Activated T-helper 1 cell treated with anti-CD3 and anti-CD28 coated beads, Interleukin-12 subunit alpha, Interleukin-12 subunit beta, Interleukin-2, Interleukin-4 antibody, amounts not matched to agents 30 ng/mL and 10 ng/mL and 1 ng/mL, durations not matched to agents 14 hours and 24 hours and 36 hours (primary cell): Measurements from ENCODE around the gene NODAL. TPM values are rescaled to one million over a fixed set of nuclear protein-coding genes. Genes with fewer than 3 reads are reported as not detected.

Experiments used
- DNase-seq: peaks from one replicate; pipeline ENCODE4 v3.0.0; 2021; ENCODE audit warnings: low spot score
- H3K27ac Mint-ChIP-seq: one replicate; pipeline ENCODE4 v1.8.0; 2021; ENCODE audit warnings: mild to moderate bottlenecking, mixed read lengths
- H3K27me3 Mint-ChIP-seq: one replicate; pipeline ENCODE4 v1.8.0; 2022; ENCODE audit warnings: mild to moderate bottlenecking, moderate library complexity, mixed read lengths; ENCODE audit not compliant: insufficient read depth
- H3K36me3 Mint-ChIP-seq: one replicate; pipeline ENCODE4 v1.8.0; 2021; ENCODE audit warnings: low read depth, mixed read lengths
- H3K4me1 Mint-ChIP-seq: one replicate; pipeline ENCODE4 v1.8.0; 2021; ENCODE audit warnings: low read depth, mixed read lengths
- H3K4me3 Mint-ChIP-seq: one replicate; pipeline ENCODE4 v1.8.0; 2021; ENCODE audit warnings: mild to moderate bottlenecking, moderate library complexity, mixed read lengths
- H3K9me3 Mint-ChIP-seq: one replicate; pipeline ENCODE4 v1.8.0; 2021; ENCODE audit warnings: mixed read lengths
- intact Hi-C: fragments of 100-400 bp; cut with micrococcal nuclease; formaldehyde crosslinking; loops from one replicate; pipeline ENCODE4 v1.15.1; 2024
- total RNA-seq: library from RNA; stranded (reverse); gene quantifications from 2 replicates; pipeline ENCODE4 v1.2.3, GENCODE V29; 2022

NODAL gene
- total RNA-seq, 1 donor from 2014 or later = not detected

DNA sequence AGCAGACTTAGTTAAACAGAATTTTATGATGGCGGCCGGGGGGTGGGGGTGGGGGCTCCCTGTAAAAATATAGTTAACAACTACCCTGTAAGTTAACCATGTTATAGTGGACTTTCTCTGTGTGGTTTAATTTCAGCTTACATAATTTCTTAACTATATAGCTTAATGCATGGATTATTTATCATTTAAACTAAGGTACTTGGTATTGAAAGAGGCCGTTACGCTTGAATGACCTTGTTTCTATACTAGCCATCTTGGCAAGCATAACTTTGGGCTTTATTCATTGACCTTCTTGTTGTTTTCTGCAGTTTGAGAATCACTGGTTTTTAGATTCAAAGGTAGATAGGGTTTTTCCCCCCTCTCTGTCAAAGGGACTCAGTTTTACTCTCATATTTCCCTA lies 29.1 kb downstream of the NODAL start:
- no peak overlapping the region for H3K4me3 Mint-ChIP-seq
- no peaks in the 10 kb centered on the region for H3K27me3 Mint-ChIP-seq
- H3K4me1 Mint-ChIP-seq = peaks cover 52% of the 10 kb centered on the region
- intact Hi-C loops = no loop called here
- no peaks in the 10 kb centered on the region for H3K9me3 Mint-ChIP-seq
- no peak for DNase-seq
- H3K27ac Mint-ChIP-seq = no peak overlapping the region
- H3K36me3 Mint-ChIP-seq = peaks cover 40% of the 10 kb centered on the region

- no peaks in the 10 kb centered on the region for H3K27me3 Mint-ChIP-seq
- peaks cover 53% of the 10 kb centered on the region for H3K4me1 Mint-ChIP-seq
- no peaks in the 10 kb centered on the region for H3K9me3 Mint-ChIP-seq
- H3K36me3 Mint-ChIP-seq = peaks cover 43% of the 10 kb centered on the region
- intact Hi-C loops = no loop called here
- no peak overlapping the region for H3K27ac Mint-ChIP-seq
- no peak for DNase-seq
- H3K4me3 Mint-ChIP-seq = no peak overlapping the region
These were observed 30.9 kb downstream of the NODAL start for GRCh38 chr10:70410608-70411007.

DNA sequence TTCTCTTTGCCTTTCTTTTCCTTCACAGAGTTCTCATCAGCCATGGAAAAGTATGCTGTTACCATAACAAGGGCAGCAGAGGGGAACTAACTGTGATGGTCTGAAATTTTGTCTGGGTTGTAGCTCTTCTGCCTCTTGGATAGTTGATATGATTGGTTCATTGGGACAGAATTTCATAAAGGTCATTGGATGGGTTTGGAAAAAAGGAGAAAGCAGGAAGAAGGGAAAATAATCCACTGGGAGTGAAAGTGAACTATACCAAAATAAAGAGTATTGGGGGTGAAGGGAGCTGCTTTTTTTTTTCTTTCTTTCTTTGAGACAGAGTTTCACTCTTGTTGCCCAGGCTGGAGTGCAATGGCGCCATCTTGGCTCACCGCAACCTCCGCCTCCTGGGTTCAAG lies 31.7 kb downstream of the NODAL start:
- no peaks in the 10 kb centered on the region for H3K27me3 Mint-ChIP-seq
- peaks cover 40% of the 10 kb centered on the region for H3K36me3 Mint-ChIP-seq
- intact Hi-C loops = loop anchor here (10.0 kb wide), 2 partner anchors 475 to 1665 kb away; partner anchors contain the start of gene PCBD1
- H3K4me3 Mint-ChIP-seq = no peak overlapping the region
- H3K27ac Mint-ChIP-seq = no peak overlapping the region
- H3K4me1 Mint-ChIP-seq = peaks cover 55% of the 10 kb centered on the region
- no peaks in the 10 kb centered on the region for H3K9me3 Mint-ChIP-seq
- no peak for DNase-seq

DNA sequence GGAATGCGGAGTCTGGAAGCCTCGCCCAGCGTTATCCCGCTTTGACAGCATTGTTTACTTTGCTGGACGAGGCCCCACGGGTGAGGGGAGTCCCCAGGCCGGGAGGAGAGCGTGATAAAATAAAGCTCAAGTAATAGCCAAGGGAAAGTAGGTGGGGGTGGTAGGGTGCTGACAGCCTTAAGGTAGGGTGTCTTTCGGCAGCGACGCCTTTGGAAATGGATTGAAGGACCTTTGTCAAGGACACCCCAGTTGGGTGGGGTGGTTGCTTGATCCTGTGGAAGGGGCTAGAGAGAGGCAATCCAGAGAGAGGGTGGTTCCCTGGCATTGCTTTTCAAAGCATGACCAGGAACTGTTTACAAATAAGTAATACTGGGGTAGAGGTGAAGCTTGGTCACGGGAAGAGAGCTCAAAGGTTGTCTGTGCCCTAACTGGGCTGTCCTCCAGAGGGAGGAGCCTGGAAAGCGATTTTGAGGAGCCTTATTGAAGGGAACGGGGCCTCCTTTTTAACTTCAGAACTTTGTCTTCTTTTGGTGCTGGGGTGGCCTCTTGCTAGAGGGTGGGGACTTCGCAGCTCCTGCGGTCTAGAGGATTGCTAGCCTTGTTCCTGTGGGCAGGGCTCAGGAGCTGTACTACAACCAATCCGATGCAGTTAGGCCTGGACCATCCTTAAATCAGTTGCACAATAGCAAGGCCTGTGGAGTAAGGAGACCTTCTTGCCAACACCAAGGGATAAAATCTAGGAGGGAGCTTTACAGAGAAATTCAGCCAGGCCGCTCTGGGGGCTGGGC lies 36.2 kb downstream of the NODAL start:
- Mint-ChIP-seq H3K27ac (peak overlapping the region; percentile 92), H3K4me1 (peaks cover 49% of the 10 kb centered on the region), H3K36me3 (peaks cover 23% of the 10 kb centered on the region), H3K4me3 (peak overlapping the region; percentile 96), H3K27me3 (peaks cover 2% of the 10 kb centered on the region), H3K9me3 (no peaks in the 10 kb centered on the region)
- DNase-seq = peak; percentile 30
- intact Hi-C loops = loop anchor here (2.0 to 10.0 kb wide), 3 partner anchors 72 to 1670 kb away; partner anchors contain the start of gene PCBD1

DNA sequence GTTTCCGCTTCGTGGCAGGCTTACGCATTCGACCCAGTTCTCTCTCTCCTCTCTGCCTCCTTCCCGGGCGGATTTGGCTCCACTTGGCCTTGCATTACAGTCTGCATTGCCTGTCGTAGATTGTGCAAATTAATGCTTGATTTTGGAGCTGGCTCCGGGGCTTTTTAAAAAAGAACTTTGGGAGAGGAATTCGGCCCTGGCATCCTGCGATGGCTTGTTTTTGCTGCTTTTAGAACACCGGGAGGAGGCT lies 36.8 kb downstream of the NODAL start:
- Mint-ChIP-seq H3K27me3 (peaks cover 2% of the 10 kb centered on the region), H3K4me3 (peak overlapping the region; percentile 96), H3K27ac (peak overlapping the region; percentile 92), H3K4me1 (peaks cover 44% of the 10 kb centered on the region), H3K9me3 (no peaks in the 10 kb centered on the region), H3K36me3 (peaks cover 21% of the 10 kb centered on the region)
- intact Hi-C loops = loop anchor here (1.0 to 10.0 kb wide), 7 partner anchors 22 to 1670 kb away; partner anchors contain the start of genes LRRC20, PCBD1, PPA1 and SAR1A
- no peak for DNase-seq

GRCh38 chr10:70404036-70404786 lies 37.3 kb downstream of the NODAL start, which contains the start of gene EIF4EBP2:
TSS of gene EIF4EBP2 (plus strand) at chr10:70404145. CDS start at chr10:70404402, 257 bp downstream.
- Mint-ChIP-seq H3K9me3 (no peaks in the 10 kb centered on the region), H3K27ac (peak within 1 kb of the TSS; percentile 92), H3K36me3 (peaks cover 18% of the 10 kb centered on the region), H3K4me1 (peaks cover 40% of the 10 kb centered on the region), H3K27me3 (peaks cover 2% of the 10 kb centered on the region), H3K4me3 (peak within 1 kb of the TSS; percentile 96)
- DNase-seq = peak; percentile 99
- intact Hi-C loops = loop anchor here (1.0 to 10.0 kb wide), 7 partner anchors 22 to 1671 kb away; partner anchors contain the start of genes LRRC20, PCBD1, PPA1 and SAR1A

DNA sequence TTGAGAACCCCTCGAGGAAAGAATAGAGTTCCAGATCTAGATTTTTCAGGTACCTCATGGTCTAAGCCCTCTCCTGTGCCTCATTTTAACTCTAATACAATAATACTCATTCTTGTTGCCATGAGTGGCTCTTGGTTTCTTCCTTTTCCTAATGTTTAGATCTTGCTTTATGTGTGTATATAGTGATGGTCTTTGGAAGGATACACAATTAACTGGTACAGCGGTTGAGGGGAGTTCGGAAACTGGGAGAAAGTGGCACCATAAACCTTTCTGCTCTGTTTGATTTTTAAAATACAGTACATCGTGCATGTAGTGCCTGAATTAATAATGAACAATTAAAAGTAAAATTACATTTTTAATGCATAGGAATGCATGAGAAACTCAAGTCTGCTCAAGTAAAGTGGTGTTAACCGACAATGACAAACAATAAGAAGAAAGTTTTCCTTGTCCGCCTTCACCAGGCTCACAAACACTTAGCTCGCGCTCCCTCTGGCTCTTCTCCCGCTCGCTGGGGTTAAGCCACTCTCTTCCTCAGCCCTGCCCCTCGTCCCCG lies 37.9 kb downstream of the NODAL start:
- intact Hi-C loops = loop anchor here (1.0 to 10.0 kb wide), 8 partner anchors 21 to 1671 kb away; partner anchors contain the start of genes LRRC20, PCBD1, PPA1 and SAR1A
- peak overlapping the region; percentile 96 for H3K4me3 Mint-ChIP-seq
- DNase-seq = no peak
- peaks cover 33% of the 10 kb centered on the region for H3K4me1 Mint-ChIP-seq
- peak overlapping the region; percentile 73 for H3K27ac Mint-ChIP-seq
- peaks cover 11% of the 10 kb centered on the region for H3K36me3 Mint-ChIP-seq
- no peaks in the 10 kb centered on the region for H3K9me3 Mint-ChIP-seq
- peaks cover 2% of the 10 kb centered on the region for H3K27me3 Mint-ChIP-seq

DNA sequence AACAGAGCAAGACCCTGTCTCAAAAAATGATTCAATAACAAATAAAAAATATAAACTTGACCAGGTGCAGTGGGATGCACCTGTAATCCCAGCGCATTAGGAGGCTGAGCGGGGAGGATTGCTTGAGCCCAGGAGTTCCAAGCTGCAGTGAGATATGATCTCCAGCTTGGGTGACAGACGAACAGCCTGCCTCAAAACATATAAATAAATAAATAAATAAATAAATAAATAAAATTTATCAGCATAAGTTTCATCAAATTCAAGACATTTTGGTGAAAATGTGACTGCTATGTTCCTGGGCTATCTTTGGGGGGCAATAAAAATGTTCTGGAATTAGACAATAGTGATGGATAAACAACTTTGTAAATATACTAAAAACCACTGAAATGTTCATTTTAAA lies 42.3 kb downstream of the NODAL start:
- Mint-ChIP-seq H3K4me1 (peaks cover 7% of the 10 kb centered on the region), H3K4me3 (no peak overlapping the region), H3K9me3 (no peaks in the 10 kb centered on the region), H3K36me3 (no peaks in the 10 kb centered on the region), H3K27ac (no peak overlapping the region), H3K27me3 (peaks cover 3% of the 10 kb centered on the region)
- DNase-seq = no peak
- intact Hi-C loops = no loop called here

DNA sequence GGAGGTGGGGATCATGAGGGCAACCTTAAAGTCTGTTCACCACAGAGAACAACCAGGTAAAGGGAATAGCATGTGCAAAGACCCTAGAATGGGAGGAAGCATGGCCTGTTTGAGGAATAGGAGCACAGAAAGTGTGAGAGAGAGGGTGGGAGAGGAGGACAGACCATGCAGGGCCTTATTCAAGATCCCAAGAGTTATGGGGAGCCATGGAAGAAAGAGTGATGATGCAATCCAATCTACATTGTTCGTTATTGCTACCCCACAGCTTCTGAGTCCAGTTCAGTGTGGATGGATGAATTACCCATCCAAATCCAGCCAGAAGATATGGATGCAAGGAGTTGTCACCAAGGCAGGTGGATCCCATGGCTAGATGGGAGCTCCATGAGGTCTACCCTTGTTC lies 45.3 kb downstream of the NODAL start:
- no peaks in the 10 kb centered on the region for H3K4me1 Mint-ChIP-seq
- no peak for DNase-seq
- no peak overlapping the region for H3K27ac Mint-ChIP-seq
- intact Hi-C loops = no loop called here
- no peak overlapping the region for H3K4me3 Mint-ChIP-seq
- no peaks in the 10 kb centered on the region for H3K9me3 Mint-ChIP-seq
- peaks cover 18% of the 10 kb centered on the region for H3K27me3 Mint-ChIP-seq
- H3K36me3 Mint-ChIP-seq = no peaks in the 10 kb centered on the region

GRCh38 chr10:70391654-70392053 lies 49.8 kb downstream of the NODAL start:
- Mint-ChIP-seq H3K27ac (no peak overlapping the region), H3K4me1 (no peaks in the 10 kb centered on the region), H3K4me3 (no peak overlapping the region), H3K36me3 (no peaks in the 10 kb centered on the region), H3K27me3 (peaks cover 30% of the 10 kb centered on the region), H3K9me3 (no peaks in the 10 kb centered on the region)
- DNase-seq = no peak
- intact Hi-C loops = no loop called here
